Gastroesophageal sphincter (tissue), 4 donors: ENCODE measurements around the gene CCDC73. TPM values are rescaled to one million over a fixed set of nuclear protein-coding genes. Genes with fewer than 3 reads are reported as not detected.
"Not testable (repeated sequence)": the region's sequence is repeated elsewhere in the genome, so short reads cannot be mapped to it uniquely, and the experiment has no call there.

ENCODE experiments used
- ATAC-seq: fragments of 150-250 bp; one replicate; pipeline ENCODE4 v1.9.1; 2016; ENCODE audit warnings: mild to moderate bottlenecking, moderate library complexity
- H3K27ac ChIP-seq, 4 donors: fragments of 200-600 bp; sonication (generic) in 3 of 4; 1 replicate in 3 of 4; 2 replicates in 1 of 4; pipeline ENCODE4 v1.5.1; 2016 to 2019
- H3K27me3 ChIP-seq: fragments of 200-600 bp; sonication (generic); one replicate; pipeline ENCODE4 v1.5.1; 2019
- H3K36me3 ChIP-seq, 2 donors: fragments of 200-600 bp; sonication (generic); one replicate each; pipeline ENCODE4 v1.5.1; 2019; ENCODE audit warnings: control low read depth in 1 of 2
- H3K4me1 ChIP-seq, 3 donors: fragments of 200-600 bp; sonication (generic); 1 replicate in 2 of 3; 2 replicates in 1 of 3; pipeline ENCODE4 v1.5.1; 2016 to 2019; ENCODE audit warnings: control low read depth in 2 of 3
- H3K4me3 ChIP-seq, 2 donors: fragments of 200-600 bp; sonication (generic); one replicate each; pipeline ENCODE4 v1.5.1; 2019; ENCODE audit warnings: mild to moderate bottlenecking in 1 of 2, moderate library complexity in 1 of 2
- H3K9me3 ChIP-seq, 3 donors: fragments of 200-600 bp; sonication (generic); one replicate each; pipeline ENCODE4 v1.5.1; 2017 to 2019; ENCODE audit warnings: control low read depth in 2 of 3
- EP300 ChIP-seq: sonication (generic); formaldehyde crosslinking; IDR thresholded peaks from one replicate; pipeline ENCODE4 v1.6.1; 2017; ENCODE audit warnings: antibody characterized with exemption, mild to moderate bottlenecking
- POLR2A ChIP-seq, 2 donors: fragments of 450-650 bp; IDR thresholded peaks; one replicate each; pipeline ENCODE4 v1.6.1; 2017; ENCODE audit warnings: antibody characterized with exemption in 2 of 2, mild to moderate bottlenecking in 2 of 2, moderate library complexity in 1 of 2
- POLR2AphosphoS5 ChIP-seq: sonication (generic); formaldehyde crosslinking; IDR thresholded peaks from one replicate; pipeline ENCODE4 v1.6.1; 2017; ENCODE audit warnings: antibody characterized with exemption
- WGBS, 2 donors: methylation state at CpG; one replicate each; pipeline ENCODE4 v1.1.5; 2018; ENCODE audit warnings: low coverage in 1 of 2; 5-methylcytosine and 5-hydroxymethylcytosine counted together
- total RNA-seq, 4 donors: library from RNA; depleted of rRNA; stranded (reverse); fragments of >200 nt; gene quantifications; one replicate each; pipeline ENCODE4 v1.1.0, GENCODE V29; 2016
- TF ChIP-seq, protein P1 (sequence below), 4 experiments: fragments of 200-600 bp in 2 of 4; fragments of 450-650 bp in 2 of 4; sonication (generic) in 1 of 4; IDR thresholded peaks; one replicate each; pipeline ENCODE4 v1.5.1; 2017 to 2019; ENCODE audit warnings: antibody characterized with exemption in 4 of 4, mild to moderate bottlenecking in 2 of 4, moderate library complexity in 2 of 4

The CCDC73 gene
- total RNA-seq, 4 donors from 2014 or later: not detected

DNA sequence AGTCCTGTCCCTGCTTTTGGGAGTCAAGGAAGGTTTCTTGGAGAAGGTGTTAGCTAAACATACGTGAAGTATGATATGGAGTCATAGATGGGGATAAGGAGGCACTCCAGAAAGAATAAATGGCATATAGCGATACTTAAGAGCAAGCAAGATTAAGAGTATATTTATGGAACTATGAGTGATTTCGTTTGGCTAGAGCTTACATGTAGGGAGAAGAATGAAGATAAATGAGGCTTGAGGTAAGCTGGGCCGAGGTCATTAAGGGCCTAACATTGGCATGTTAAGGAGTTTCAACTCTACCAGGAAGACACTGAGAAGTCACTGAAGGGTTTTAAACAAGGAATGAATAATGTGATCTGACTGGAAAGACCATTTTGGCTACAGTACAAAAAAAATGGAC lies 177.6 kb downstream of the CCDC73 start:
- TF ChIP-seq POLR2AphosphoS5 (no peak), POLR2A (IDR thresholded peaks at IDR 0.05) (no peak)
- TF ChIP-seq, protein P1, sequence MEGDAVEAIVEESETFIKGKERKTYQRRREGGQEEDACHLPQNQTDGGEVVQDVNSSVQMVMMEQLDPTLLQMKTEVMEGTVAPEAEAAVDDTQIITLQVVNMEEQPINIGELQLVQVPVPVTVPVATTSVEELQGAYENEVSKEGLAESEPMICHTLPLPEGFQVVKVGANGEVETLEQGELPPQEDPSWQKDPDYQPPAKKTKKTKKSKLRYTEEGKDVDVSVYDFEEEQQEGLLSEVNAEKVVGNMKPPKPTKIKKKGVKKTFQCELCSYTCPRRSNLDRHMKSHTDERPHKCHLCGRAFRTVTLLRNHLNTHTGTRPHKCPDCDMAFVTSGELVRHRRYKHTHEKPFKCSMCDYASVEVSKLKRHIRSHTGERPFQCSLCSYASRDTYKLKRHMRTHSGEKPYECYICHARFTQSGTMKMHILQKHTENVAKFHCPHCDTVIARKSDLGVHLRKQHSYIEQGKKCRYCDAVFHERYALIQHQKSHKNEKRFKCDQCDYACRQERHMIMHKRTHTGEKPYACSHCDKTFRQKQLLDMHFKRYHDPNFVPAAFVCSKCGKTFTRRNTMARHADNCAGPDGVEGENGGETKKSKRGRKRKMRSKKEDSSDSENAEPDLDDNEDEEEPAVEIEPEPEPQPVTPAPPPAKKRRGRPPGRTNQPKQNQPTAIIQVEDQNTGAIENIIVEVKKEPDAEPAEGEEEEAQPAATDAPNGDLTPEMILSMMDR (IDR thresholded peaks at IDR 0.05): no peak
- ATAC-seq: no peak
- Histone ChIP-seq H3K9me3 (peaks cover 0 to 10% (median 0%) of the 10 kb centered on the region in 3 donors), H3K4me3 (no peak overlapping the region), H3K27me3 (no peaks in the 10 kb centered on the region), H3K36me3 (no peaks in the 10 kb centered on the region), H3K4me1 (no peaks in the 10 kb centered on the region), H3K27ac (no peak overlapping the region)
- 36 to 45% methylated on average over 4 of the region's 4 CpGs for WGBS, 2 donors

DNA sequence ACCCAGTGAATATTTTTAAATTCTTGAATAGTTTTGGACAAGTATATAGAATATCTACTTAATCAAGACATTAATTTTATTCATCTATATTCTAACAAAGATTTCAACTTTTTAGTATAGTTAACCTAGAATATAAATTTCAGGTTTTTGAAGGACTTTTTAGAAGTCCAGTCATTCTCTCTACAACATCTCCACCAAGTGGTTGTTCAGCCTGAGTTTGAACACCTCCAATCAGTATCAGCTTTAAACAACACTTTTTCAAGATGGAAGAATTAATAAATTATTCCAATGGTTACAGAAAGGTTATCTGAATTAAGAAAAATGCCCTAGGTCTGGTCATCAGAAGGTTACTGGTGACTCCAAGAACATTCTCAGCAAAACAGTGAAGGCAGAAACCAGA lies 179.0 kb downstream of the CCDC73 start:
- Histone ChIP-seq H3K9me3 (no peaks in the 10 kb centered on the region), H3K27me3 (no peaks in the 10 kb centered on the region), H3K4me3 (no peak overlapping the region), H3K27ac (no peak overlapping the region), H3K4me1 (no peaks in the 10 kb centered on the region), H3K36me3 (no peaks in the 10 kb centered on the region)
- TF ChIP-seq POLR2A (IDR thresholded peaks at IDR 0.05) (no peak), EP300 (no peak), POLR2AphosphoS5 (no peak)
- TF ChIP-seq, protein P1 (IDR thresholded peaks at IDR 0.05): no peak
- no peak for ATAC-seq

DNA sequence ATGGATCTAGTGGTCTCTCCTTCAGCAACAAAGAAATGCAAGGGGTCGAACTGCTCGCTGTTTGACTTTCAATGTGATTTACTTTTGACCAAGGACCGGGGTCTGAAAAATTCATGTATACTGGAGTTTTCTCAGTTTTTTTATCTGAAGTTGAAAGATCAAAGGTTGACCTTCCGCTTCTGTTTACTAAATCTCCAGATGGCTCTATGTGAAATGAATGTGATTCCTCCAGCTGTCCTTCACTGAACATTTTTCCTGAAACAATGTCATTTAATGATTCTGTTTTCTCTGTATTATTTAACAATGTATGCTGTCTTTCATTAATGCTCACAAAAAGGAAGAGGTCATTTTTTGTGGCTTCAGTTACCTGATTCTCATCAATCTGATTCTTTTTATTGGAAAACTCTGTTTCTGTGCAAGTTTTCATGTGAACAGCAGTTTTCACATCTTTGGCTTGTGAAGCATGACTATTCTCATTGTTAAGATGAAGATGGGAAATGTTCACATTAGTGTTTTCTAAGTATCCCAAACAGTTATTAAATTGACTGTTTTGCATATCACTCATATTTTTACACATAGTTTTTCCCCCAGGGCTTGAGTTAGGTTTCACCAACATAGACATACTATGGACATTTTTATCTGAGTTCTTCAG lies 180.8 kb downstream of the CCDC73 start:
- TF ChIP-seq POLR2A (IDR thresholded peaks at IDR 0.05): no peak
- TF ChIP-seq EP300: no peak
- TF ChIP-seq, protein P1 (IDR thresholded peaks at IDR 0.05): no peak
- TF ChIP-seq POLR2AphosphoS5: no peak
- Histone ChIP-seq H3K4me1 (no peaks in the 10 kb centered on the region), H3K36me3 (no peaks in the 10 kb centered on the region), H3K27me3 (no peaks in the 10 kb centered on the region), H3K27ac (no peak overlapping the region), H3K9me3 (no peaks in the 10 kb centered on the region), H3K4me3 (no peak overlapping the region)
- ATAC-seq: no peak
- WGBS, 2 donors: 51 to 82% methylated on average over 4 of the region's 4 CpGs

DNA sequence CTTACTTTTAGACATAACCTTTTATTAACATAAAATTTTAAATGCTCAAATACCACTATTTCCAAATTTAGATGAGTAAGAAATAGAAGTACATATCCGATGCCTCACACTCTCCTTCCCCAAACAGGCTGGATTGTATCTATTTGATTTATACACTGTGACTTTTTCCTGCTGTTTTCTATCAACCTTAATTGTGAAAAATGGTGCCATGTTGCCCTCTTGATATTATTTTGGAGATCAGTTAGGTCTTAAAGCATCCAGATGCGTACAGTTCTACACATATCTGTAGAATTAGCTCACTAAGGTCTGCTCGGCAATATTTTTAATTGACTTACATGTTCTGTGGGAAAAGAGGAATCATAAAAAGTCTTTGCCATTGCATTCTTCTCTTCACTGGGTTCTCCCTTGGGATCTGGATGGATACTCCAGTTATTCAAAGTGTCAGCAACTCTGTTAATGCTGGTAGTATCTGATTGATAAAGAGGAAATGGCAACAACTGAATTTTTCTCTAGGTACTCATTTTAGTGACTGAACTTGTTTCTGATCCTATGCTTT lies 183.6 kb downstream of the CCDC73 start:
- Histone ChIP-seq H3K27me3 (no peaks in the 10 kb centered on the region), H3K9me3 (no peaks in the 10 kb centered on the region), H3K4me3 (no peak overlapping the region), H3K4me1 (no peaks in the 10 kb centered on the region), H3K36me3 (peaks cover 0 to 5% of the 10 kb centered on the region in 2 donors), H3K27ac (no peak overlapping the region)
- no peak for ATAC-seq
- TF ChIP-seq, protein P1 (IDR thresholded peaks at IDR 0.05): no peak
- no peak for TF ChIP-seq POLR2AphosphoS5
- no peak for TF ChIP-seq EP300
- TF ChIP-seq POLR2A (IDR thresholded peaks at IDR 0.05): no peak
- WGBS, 2 donors: 75 to 76% methylated on average over 3 of the region's 3 CpGs

DNA sequence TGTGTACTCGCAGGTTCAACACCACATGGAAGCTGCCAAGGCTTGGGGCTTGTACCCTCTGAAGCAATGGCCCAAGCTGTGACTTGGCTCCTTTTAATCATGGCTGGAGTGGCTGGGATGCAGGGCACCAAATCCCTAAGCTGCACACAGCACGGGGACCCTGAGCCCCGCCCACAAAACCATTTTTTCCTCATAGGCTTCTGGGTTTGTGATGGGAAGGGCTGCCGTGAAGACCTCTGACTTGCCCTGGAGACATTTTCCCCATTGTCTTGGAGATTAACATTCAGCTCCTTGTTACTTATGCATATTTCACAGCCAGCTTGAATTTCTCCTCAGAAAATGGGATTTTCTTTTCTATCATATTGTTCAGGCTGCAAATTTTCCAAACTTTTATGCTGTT lies 185.6 kb downstream of the CCDC73 start:
- not testable (repeated sequence) for ATAC-seq, H3K9me3 ChIP-seq, H3K4me3 ChIP-seq, H3K4me1 ChIP-seq, H3K27ac ChIP-seq, H3K27me3 ChIP-seq
- WGBS, 2 donors: 94% methylated on average over 3 of the region's 4 CpGs; no CpG with 5 or more reads in 1 of the 2 donors
- peaks cover 0 to 25% of the 10 kb centered on the region in 2 donors for H3K36me3 ChIP-seq
